Body of pancreas (tissue), 4 donors: ENCODE measurements around the gene SNED1.

ENCODE experiments used
- POLR2A ChIP-seq, 3 donors: fragments of 450-650 bp; IDR thresholded peaks; one replicate each; pipeline ENCODE4 v1.6.1; 2016; ENCODE audit warnings: antibody characterized with exemption in 3 of 3, mild to moderate bottlenecking in 2 of 3
- TF ChIP-seq, protein P1 (sequence below), 7 experiments: fragments of 450-650 bp in 4 of 7; fragments of 200-600 bp in 3 of 7; sonication (generic) in 3 of 7; IDR thresholded peaks; one replicate each; pipeline ENCODE4 v1.5.1; 2016 to 2019; ENCODE audit warnings: antibody characterized with exemption in 7 of 7

DNA sequence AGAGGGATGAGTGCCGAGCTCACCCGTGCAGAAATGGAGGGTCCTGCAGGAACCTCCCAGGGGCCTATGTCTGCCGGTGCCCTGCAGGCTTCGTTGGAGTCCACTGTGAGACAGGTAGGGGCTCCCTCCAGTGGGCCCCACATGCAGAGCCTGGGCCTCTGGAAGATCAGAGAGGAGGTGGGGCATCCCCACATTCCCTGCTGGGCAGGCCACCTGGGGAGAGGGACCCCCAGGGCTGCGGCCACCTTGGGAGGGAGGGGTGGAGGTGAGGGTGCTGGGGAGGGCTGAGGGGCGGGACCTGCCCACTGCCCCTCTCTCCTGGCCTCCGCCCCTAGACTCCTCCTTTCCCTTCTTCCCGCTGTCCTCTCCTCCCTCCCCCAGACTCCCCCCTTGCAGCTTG lies 65.2 kb downstream of the SNED1 start:
- no peak for TF ChIP-seq POLR2A (IDR thresholded peaks at IDR 0.05)
- TF ChIP-seq, protein P1, sequence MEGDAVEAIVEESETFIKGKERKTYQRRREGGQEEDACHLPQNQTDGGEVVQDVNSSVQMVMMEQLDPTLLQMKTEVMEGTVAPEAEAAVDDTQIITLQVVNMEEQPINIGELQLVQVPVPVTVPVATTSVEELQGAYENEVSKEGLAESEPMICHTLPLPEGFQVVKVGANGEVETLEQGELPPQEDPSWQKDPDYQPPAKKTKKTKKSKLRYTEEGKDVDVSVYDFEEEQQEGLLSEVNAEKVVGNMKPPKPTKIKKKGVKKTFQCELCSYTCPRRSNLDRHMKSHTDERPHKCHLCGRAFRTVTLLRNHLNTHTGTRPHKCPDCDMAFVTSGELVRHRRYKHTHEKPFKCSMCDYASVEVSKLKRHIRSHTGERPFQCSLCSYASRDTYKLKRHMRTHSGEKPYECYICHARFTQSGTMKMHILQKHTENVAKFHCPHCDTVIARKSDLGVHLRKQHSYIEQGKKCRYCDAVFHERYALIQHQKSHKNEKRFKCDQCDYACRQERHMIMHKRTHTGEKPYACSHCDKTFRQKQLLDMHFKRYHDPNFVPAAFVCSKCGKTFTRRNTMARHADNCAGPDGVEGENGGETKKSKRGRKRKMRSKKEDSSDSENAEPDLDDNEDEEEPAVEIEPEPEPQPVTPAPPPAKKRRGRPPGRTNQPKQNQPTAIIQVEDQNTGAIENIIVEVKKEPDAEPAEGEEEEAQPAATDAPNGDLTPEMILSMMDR (IDR thresholded peaks at IDR 0.05) = peak in 1 of 7 experiments; percentile 31
